ENCODE measurements around the gene CCDC102A. TPM values are rescaled to one million over a fixed set of nuclear protein-coding genes. Genes with fewer than 3 reads are reported as not detected.

CCDC102A gene
- total RNA-seq, 1 donor, result 15.1 TPM

DNA sequence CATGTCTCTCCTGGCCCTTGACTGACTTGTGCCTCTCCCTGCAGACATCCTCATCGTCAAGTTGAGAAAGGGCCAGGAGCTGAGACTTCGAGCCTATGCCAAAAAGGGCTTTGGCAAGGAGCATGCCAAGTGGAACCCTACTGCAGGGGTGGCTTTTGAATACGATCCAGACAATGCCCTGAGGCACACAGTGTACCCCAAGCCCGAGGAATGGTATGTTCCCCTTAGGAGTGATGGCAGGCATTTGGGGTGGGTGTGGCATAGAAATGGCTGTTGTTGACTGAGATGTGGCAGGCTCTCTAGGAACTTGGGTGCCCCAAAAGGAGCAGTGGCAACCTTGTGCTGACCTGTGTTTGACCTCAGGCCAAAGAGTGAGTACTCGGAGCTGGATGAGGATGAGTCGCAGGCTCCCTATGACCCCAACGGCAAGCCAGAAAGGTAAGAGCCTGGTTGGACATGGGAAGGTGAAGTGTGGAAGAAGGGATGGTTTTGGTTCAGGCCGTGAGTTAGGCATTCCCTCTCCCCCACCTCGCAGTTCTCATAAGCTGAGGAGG is 66.4 kb downstream of the CCDC102A start:
- TF ChIP-seq, protein P1, sequence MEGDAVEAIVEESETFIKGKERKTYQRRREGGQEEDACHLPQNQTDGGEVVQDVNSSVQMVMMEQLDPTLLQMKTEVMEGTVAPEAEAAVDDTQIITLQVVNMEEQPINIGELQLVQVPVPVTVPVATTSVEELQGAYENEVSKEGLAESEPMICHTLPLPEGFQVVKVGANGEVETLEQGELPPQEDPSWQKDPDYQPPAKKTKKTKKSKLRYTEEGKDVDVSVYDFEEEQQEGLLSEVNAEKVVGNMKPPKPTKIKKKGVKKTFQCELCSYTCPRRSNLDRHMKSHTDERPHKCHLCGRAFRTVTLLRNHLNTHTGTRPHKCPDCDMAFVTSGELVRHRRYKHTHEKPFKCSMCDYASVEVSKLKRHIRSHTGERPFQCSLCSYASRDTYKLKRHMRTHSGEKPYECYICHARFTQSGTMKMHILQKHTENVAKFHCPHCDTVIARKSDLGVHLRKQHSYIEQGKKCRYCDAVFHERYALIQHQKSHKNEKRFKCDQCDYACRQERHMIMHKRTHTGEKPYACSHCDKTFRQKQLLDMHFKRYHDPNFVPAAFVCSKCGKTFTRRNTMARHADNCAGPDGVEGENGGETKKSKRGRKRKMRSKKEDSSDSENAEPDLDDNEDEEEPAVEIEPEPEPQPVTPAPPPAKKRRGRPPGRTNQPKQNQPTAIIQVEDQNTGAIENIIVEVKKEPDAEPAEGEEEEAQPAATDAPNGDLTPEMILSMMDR (IDR thresholded peaks at IDR 0.05; ENCODE audit: insufficient read depth, low read depth, low read length), result no peak
- no peak for DNase-seq (ENCODE audit: low read depth)
- H3K4me3 ChIP-seq (ENCODE audit: low read depth, low read length), result no peak overlapping the region

GRCh38 chr16:57469046-57469445 is 67.3 kb downstream of the CCDC102A start:
- TF ChIP-seq, protein P1 (IDR thresholded peaks at IDR 0.05; ENCODE audit: insufficient read depth, low read depth, low read length), result no peak
- DNase-seq (ENCODE audit: low read depth), result no peak
- H3K4me3 ChIP-seq (ENCODE audit: low read depth, low read length), result no peak overlapping the region

DNA sequence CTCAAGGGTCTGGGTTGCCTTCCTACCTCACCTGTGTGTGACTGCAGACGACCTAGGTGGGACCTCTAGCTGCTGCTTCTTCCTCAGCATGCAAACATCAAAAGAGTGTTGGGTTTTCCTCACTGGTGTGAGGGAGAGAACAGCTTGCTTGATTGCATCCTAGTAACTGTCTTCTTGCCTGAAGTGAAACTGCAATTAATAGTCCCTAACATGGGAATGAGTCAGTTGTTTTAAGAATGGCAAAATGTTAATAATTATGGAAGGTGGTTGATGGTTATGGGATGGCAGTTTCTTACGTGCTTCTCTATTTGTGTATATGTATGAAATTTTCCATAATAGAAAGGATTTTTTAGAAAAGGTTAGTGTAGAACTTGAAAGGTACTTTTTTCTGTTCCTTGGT is 68.0 kb downstream of the CCDC102A start:
- no peak overlapping the region for H3K4me3 ChIP-seq (ENCODE audit: low read depth, low read length)
- TF ChIP-seq, protein P1 (IDR thresholded peaks at IDR 0.05; ENCODE audit: insufficient read depth, low read depth, low read length), result no peak
- DNase-seq (ENCODE audit: low read depth), result no peak

- no peak overlapping the region for H3K4me3 ChIP-seq (ENCODE audit: low read depth, low read length)
- TF ChIP-seq, protein P1 (IDR thresholded peaks at IDR 0.05; ENCODE audit: insufficient read depth, low read depth, low read length), result no peak
- DNase-seq (ENCODE audit: low read depth), result no peak
These were observed 71.8 kb downstream of the CCDC102A start for GRCh38 chr16:57464523-57464922.

- TF ChIP-seq, protein P1 (IDR thresholded peaks at IDR 0.05; ENCODE audit: insufficient read depth, low read depth, low read length), result no peak
- DNase-seq (ENCODE audit: low read depth), result no peak
- H3K4me3 ChIP-seq (ENCODE audit: low read depth, low read length), result peak overlapping the region; percentile 68
These were observed 73.4 kb downstream of the CCDC102A start for GRCh38 chr16:57462978-57463362.

- DNase-seq (ENCODE audit: low read depth), result peak; percentile 89
- TF ChIP-seq, protein P1 (IDR thresholded peaks at IDR 0.05; ENCODE audit: insufficient read depth, low read depth, low read length), result peak; percentile 76
- peak within 1 kb of the TSS; percentile 68 for H3K4me3 ChIP-seq (ENCODE audit: low read depth, low read length)
These were observed 74.0 kb downstream of the CCDC102A start, which contains the start of gene POLR2C for GRCh38 chr16:57462209-57462977. Gene POLR2C (plus strand): TSS chr16:57462679. CDS start chr16:57462725, 46 bp downstream.

Other genes starting within 250 kb of the CCDC102A start
- not detected in 2 replicates for gene CCL22, start 177.8 kb downstream of the CCDC102A start, total RNA-seq
- 0.32 TPM in 1 of 2 replicates, not detected in the other for gene CX3CL1, start 164.1 kb downstream of the CCDC102A start, total RNA-seq
- gene CCL17, start 131.8 kb downstream of the CCDC102A start, total RNA-seq, result not detected in 2 replicates
- gene CIAPIN1, start 89.2 kb downstream of the CCDC102A start, total RNA-seq, result 58.6 and 62.6 TPM in 2 replicates
- gene COQ9, start 89.1 kb downstream of the CCDC102A start, total RNA-seq, result 31.2 and 44.5 TPM in 2 replicates
- gene POLR2C, start 73.9 kb downstream of the CCDC102A start, total RNA-seq, result 118 and 128 TPM in 2 replicates
- 34.5 and 40.2 TPM in 2 replicates for gene DOK4, start 50.1 kb downstream of the CCDC102A start, total RNA-seq
- gene ADGRG5, start 6.1 kb upstream of the CCDC102A start, total RNA-seq, result not detected in 2 replicates
- 0.97 and 1.3 TPM in 2 replicates for gene ADGRG1, start 92.1 kb upstream of the CCDC102A start, total RNA-seq
- not detected in 2 replicates for gene ADGRG3, start 131.7 kb upstream of the CCDC102A start, total RNA-seq
- gene DRC7, start 158.2 kb upstream of the CCDC102A start, total RNA-seq, result not detected in 2 replicates
- 23.3 and 23.5 TPM in 2 replicates for gene KATNB1, start 199.2 kb upstream of the CCDC102A start, total RNA-seq